IMR-90 (cell line): ENCODE results near the gene FLVCR1. TPM values are rescaled to one million over a fixed set of nuclear protein-coding genes. Genes with fewer than 3 reads are reported as not detected.

Source experiments
- ATAC-seq: fragments of 200-7000 bp; cut with Tn5 transposase; 2 replicates; pipeline ENCODE4 v1.9.1; 2020; ENCODE audit warnings: low read depth, mild to moderate bottlenecking, moderate library complexity
- BruUV-seq: library from RNA; stranded (reverse); fragments of 400-500 nt; replicated peaks from 2 replicates; lab custom pipeline; 2021; lab: Mats Ljungman, UMichigan
- CTCF ChIA-PET: fragments of 300-600 bp; formaldehyde crosslinking; extraction: SDS; loops from one replicate; lab custom pipeline; 2021; ENCODE audit warnings: antibody characterized with exemption; lab: Yijun Ruan, JAX
- POLR2A ChIA-PET: fragments of 300-600 bp; sonication (Branson Sonifier 250); formaldehyde crosslinking; loops from one replicate; lab custom pipeline; 2022; ENCODE audit warnings: antibody characterized with exemption; ENCODE audit not compliant: unreplicated experiment; lab: Charles Lee
- DNase-seq: peaks from one replicate; pipeline ENCODE4 v3.0.0; 2013
- H2AFZ ChIP-seq: replicated peaks from 2 replicates; pipeline ENCODE3; 2013; ENCODE audit warnings: low read length, mild to moderate bottlenecking; ENCODE audit not compliant: poor library complexity
- H2AK5ac ChIP-seq: 2 replicates; pipeline ENCODE4 v1.6.1; 2013; ENCODE audit warnings: low read depth, low read length, inconsistent platforms
- H2AK9ac ChIP-seq: replicated peaks from 2 replicates; pipeline ENCODE3; 2013; ENCODE audit warnings: mild to moderate bottlenecking, low read depth, low read length, moderate library complexity; ENCODE audit not compliant: poor library complexity
- H2BK120ac ChIP-seq: 2 replicates; pipeline ENCODE4 v1.6.1; 2013; ENCODE audit warnings: low read depth, low read length, inconsistent platforms
- H2BK15ac ChIP-seq: 3 replicates; pipeline ENCODE4 v1.6.1; 2013; ENCODE audit warnings: low read depth, low read length, inconsistent platforms
- H2BK20ac ChIP-seq: 2 replicates; pipeline ENCODE4 v1.6.1; 2013; ENCODE audit warnings: low read depth, mild to moderate bottlenecking, inconsistent platforms, low read length, moderate library complexity
- H2BK5ac ChIP-seq: 2 replicates; pipeline ENCODE4 v1.6.1; 2013; ENCODE audit warnings: mild to moderate bottlenecking, low read depth, low read length, inconsistent platforms; ENCODE audit not compliant: poor library complexity, severe bottlenecking
- H3K14ac ChIP-seq: replicated peaks from 2 replicates; pipeline ENCODE4 v1.6.1; 2013; ENCODE audit warnings: low read depth, low read length, inconsistent platforms
- H3K18ac ChIP-seq: 2 replicates; pipeline ENCODE4 v1.6.1; 2013; ENCODE audit warnings: low read depth, low read length, control low read depth
- H3K23ac ChIP-seq: 2 replicates; pipeline ENCODE4 v1.6.1; 2013; ENCODE audit warnings: low read depth, low read length, inconsistent platforms
- H3K27ac ChIP-seq: 2 replicates; pipeline ENCODE4 v1.5.1; 2013; ENCODE audit warnings: mild to moderate bottlenecking, control low read depth, low read length; ENCODE audit not compliant: insufficient read depth
- H3K27me3 ChIP-seq: 2 replicates; pipeline ENCODE4 v1.6.1; 2013; ENCODE audit warnings: low read length; ENCODE audit not compliant: control insufficient read depth, insufficient read depth
- H3K36me3 ChIP-seq: 2 replicates; pipeline ENCODE4 v1.6.1; 2013; ENCODE audit warnings: low read length, mixed read lengths; ENCODE audit not compliant: control insufficient read depth, insufficient read depth
- H3K4ac ChIP-seq: 2 replicates; pipeline ENCODE4 v1.6.1; 2013; ENCODE audit warnings: low read depth, low read length, inconsistent platforms
- H3K4me1 ChIP-seq: 2 replicates; pipeline ENCODE4 v1.6.1; 2013; ENCODE audit warnings: low read length, mixed read lengths; ENCODE audit not compliant: control insufficient read depth, insufficient read depth
- H3K4me2 ChIP-seq: 2 replicates; pipeline ENCODE4 v1.6.1; 2013; ENCODE audit warnings: low read depth, mild to moderate bottlenecking, control low read depth, low read length, moderate library complexity
- H3K4me3 ChIP-seq: 2 replicates; pipeline ENCODE4 v1.5.1; 2013; ENCODE audit warnings: low read depth, mild to moderate bottlenecking, control low read depth, low read length, moderate library complexity; ENCODE audit not compliant: insufficient read depth
- H3K56ac ChIP-seq: 2 replicates; pipeline ENCODE4 v1.6.1; 2013; ENCODE audit warnings: low read length, inconsistent platforms; ENCODE audit not compliant: insufficient read depth; ENCODE audit errors: extremely low read depth
- H3K79me1 ChIP-seq, 2 experiments: 2 replicates each; pipeline ENCODE4 v1.6.1; 2013; ENCODE audit warnings: low read length in 2 of 2, inconsistent platforms in 1 of 2, low read depth in 1 of 2
- H3K9ac ChIP-seq: 2 replicates; pipeline ENCODE4 v1.6.1; 2013; ENCODE audit warnings: low read depth, low read length, control low read depth
- H3K9me1 ChIP-seq: 2 replicates; pipeline ENCODE4 v1.6.1; 2013; ENCODE audit warnings: low read length, inconsistent platforms; ENCODE audit not compliant: insufficient read depth
- H3K9me3 ChIP-seq: 2 replicates; pipeline ENCODE4 v1.6.1; 2013; ENCODE audit warnings: low read length; ENCODE audit not compliant: control insufficient read depth, insufficient read depth
- H4K20me1 ChIP-seq: 2 replicates; pipeline ENCODE4 v1.6.1; 2013; ENCODE audit warnings: low read length, inconsistent platforms; ENCODE audit not compliant: insufficient read depth
- H4K5ac ChIP-seq: 2 replicates; pipeline ENCODE4 v1.6.1; 2013; ENCODE audit warnings: mild to moderate bottlenecking, low read depth, low read length, control low read depth
- H4K8ac ChIP-seq, 2 experiments: 2 replicates each; pipeline ENCODE4 v1.6.1; 2013; ENCODE audit warnings: low read depth in 2 of 2, low read length in 2 of 2, control low read depth in 1 of 2, inconsistent platforms in 1 of 2
- H4K91ac ChIP-seq: 2 replicates; pipeline ENCODE4 v1.6.1; 2013; ENCODE audit warnings: low read depth, low read length, inconsistent platforms; ENCODE audit not compliant: insufficient read depth
- CEBPB ChIP-seq: IDR thresholded peaks from 2 replicates; pipeline ENCODE4 v1.6.1; 2012; ENCODE audit warnings: low read depth, low read length, improper control_type of control experiment
- FOS ChIP-seq: fragments of 150-350 bp; IDR thresholded peaks from 2 replicates; pipeline ENCODE4 v1.6.1; 2016; ENCODE audit warnings: low read depth, low read length
- MAFK ChIP-seq: IDR thresholded peaks from 2 replicates; pipeline ENCODE4 v1.6.1; 2012; ENCODE audit warnings: low read depth, low read length, improper control_type of control experiment
- MAZ ChIP-seq: IDR thresholded peaks from 2 replicates; pipeline ENCODE4 v1.6.1; 2012; ENCODE audit warnings: low read depth, mild to moderate bottlenecking, low read length, improper control_type of control experiment, moderate library complexity, borderline replicate concordance
- MXI1 ChIP-seq: IDR thresholded peaks from 2 replicates; pipeline ENCODE4 v1.6.1; 2012; ENCODE audit warnings: low read depth, mild to moderate bottlenecking, low read length, moderate library complexity, borderline replicate concordance
- NFE2L2 ChIP-seq: fragments of 150-350 bp; IDR thresholded peaks from 2 replicates; pipeline ENCODE4 v1.6.1; 2016; ENCODE audit warnings: low read depth, mild to moderate bottlenecking, low read length
- POLR2A ChIP-seq: IDR thresholded peaks from 2 replicates; pipeline ENCODE4 v1.6.1; 2012; ENCODE audit warnings: mild to moderate bottlenecking, low read depth, low read length
- RAD21 ChIP-seq: IDR thresholded peaks from 2 replicates; pipeline ENCODE4 v1.6.1; 2012; ENCODE audit warnings: low read length, improper control_type of control experiment
- RCOR1 ChIP-seq: IDR thresholded peaks from 2 replicates; pipeline ENCODE4 v1.6.1; 2012; ENCODE audit warnings: mild to moderate bottlenecking, low read length, improper control_type of control experiment; ENCODE audit not compliant: insufficient replicate concordance
- RFX5 ChIP-seq: IDR thresholded peaks from 2 replicates; pipeline ENCODE4 v1.8.0; 2012; ENCODE audit warnings: low read depth, mild to moderate bottlenecking, low read length, moderate library complexity
- SMC3 ChIP-seq: fragments of 150-350 bp; IDR thresholded peaks from 2 replicates; pipeline ENCODE4 v1.6.1; 2016; ENCODE audit warnings: low read depth, mild to moderate bottlenecking, antibody characterized with exemption, low read length, moderate library complexity
- WGBS, 2 experiments: methylation state at CpG; one replicate each; pipeline versions ENCODE4 v1.1.5 to v1.1.7; 2013; ENCODE audit warnings: missing lambda C conversion rate in 2 of 2; ENCODE audit not compliant: insufficient read length in 1 of 2; ENCODE audit errors: extremely low coverage in 2 of 2; 5-methylcytosine and 5-hydroxymethylcytosine counted together
- dilution Hi-C: fragments of 300-500 bp; cut with HindIII; formaldehyde crosslinking; loops from one replicate; pipeline ENCODE4 v1.14.3; 2018; ENCODE audit warnings: low sequenced_read_pairs; ENCODE audit not compliant: unreplicated experiment
- in situ Hi-C: fragments of 300-500 bp; cut with MboI; formaldehyde crosslinking; loops from 3 replicates; pipeline ENCODE4 v1.14.3; 2019; ENCODE audit warnings: low sequenced_read_pairs, inconsistent platforms, mixed read lengths
- intact Hi-C: fragments of 100-400 bp; cut with micrococcal nuclease; formaldehyde crosslinking; loops from 2 replicates; pipeline ENCODE4 v1.10.0; 2022
- polyA plus RNA-seq, 3 experiments: library from polyadenylated mRNA; depleted of rRNA; stranded (reverse); fragments of >200 nt; gene quantifications; 2 replicates each; pipeline ENCODE4 v1.2.3, GENCODE V29; 2012; ENCODE audit warnings: low replicate concordance in 1 of 3
- total RNA-seq: library from RNA; depleted of rRNA; stranded (reverse); fragments of >200 nt; gene quantifications from 2 replicates; pipeline ENCODE4 v1.2.3, GENCODE V29; 2012
- TF ChIP-seq, protein P1 (sequence below): fragments of 150-350 bp; IDR thresholded peaks from 2 replicates; pipeline ENCODE4 v1.6.1; 2016; ENCODE audit warnings: low read depth, mild to moderate bottlenecking, low read length, moderate library complexity, borderline replicate concordance
- TF ChIP-seq, protein P2 (sequence below): conservative IDR thresholded peaks from 2 replicates; pipeline ENCODE4 v1.5.1; 2012; ENCODE audit warnings: mild to moderate bottlenecking, low read depth, low read length, improper control_type of control experiment

FLVCR1 gene
- total and polyA plus RNA-seq, 2 of the 4 experiments (the other 2 are of a cell fraction), result 2.4 to 3.9 TPM

DNA sequence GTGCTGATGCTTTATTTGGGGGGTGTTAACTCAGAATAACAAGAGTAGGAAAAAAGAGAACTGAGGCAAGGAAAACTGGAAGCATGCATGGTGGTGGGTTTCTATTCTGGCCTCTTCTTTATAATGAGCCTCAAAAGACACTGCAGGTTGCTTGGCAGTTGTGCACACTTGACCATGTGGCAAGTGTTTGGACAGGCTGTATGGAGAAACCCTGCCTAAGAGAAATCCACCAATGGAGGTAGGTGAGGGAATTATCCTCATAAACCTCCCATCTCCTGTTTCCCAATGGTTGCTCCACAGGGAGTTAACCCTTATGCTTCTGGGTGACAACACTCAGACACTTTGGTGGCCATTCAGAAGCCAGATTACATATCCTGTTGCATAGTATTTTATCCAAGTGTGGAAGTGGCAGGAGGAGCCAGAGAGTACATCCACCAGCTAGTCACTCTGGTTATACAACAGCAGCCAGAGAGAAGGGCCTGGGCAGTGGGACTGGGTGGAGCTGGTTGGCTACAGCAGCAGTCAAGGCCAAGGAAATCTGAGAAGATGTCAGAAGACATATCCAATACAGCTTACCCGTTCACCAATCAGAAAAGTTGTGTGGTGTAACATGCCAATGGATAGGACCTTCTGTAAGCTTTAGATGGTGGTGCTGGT is 75.9 kb downstream of the FLVCR1 start:
- Histone ChIP-seq H3K36me3 (no peaks in the 10 kb centered on the region), H2BK120ac (no peak overlapping the region), H4K91ac (no peak overlapping the region), H3K23ac (no peak overlapping the region), H3K4me1 (no peaks in the 10 kb centered on the region), H3K27me3 (peaks cover 13% of the 10 kb centered on the region), H4K8ac (no peak overlapping the region), H2AK5ac (no peak overlapping the region), H2AFZ (no peak overlapping the region), H4K20me1 (no peaks in the 10 kb centered on the region), H3K4ac (no peak overlapping the region), H3K56ac (no peak overlapping the region), H4K5ac (no peak overlapping the region), H2BK15ac (no peak overlapping the region), H3K9me1 (no peaks in the 10 kb centered on the region), H2AK9ac (no peak overlapping the region), H3K18ac (no peak overlapping the region), H3K4me2 (no peak overlapping the region), H3K27ac (no peak overlapping the region), H3K9ac (no peak overlapping the region), H3K14ac (no peak overlapping the region), H3K9me3 (peaks cover under 1% of the 10 kb centered on the region; the same call in 1 of the 2 replicates), H3K4me3 (no peak overlapping the region), H3K79me1 (no peaks in the 10 kb centered on the region), H2BK20ac (no peak overlapping the region), H2BK5ac (no peak overlapping the region)
- dilution Hi-C loops, result no loop called here
- ATAC-seq, result no peak
- no CpG with 5 or more reads among the region's 1 CpG for WGBS, 2 experiments
- ChIA-PET POLR2A (no interaction called here), CTCF (no interaction called here)
- no TSS peak for BruUV-seq
- intact Hi-C loops, result no loop called here
- in situ Hi-C loops, result no loop called here
- TF ChIP-seq FOS (no peak), MXI1 (no peak), RCOR1 (no peak), POLR2A (no peak), NFE2L2 (no peak), RFX5 (no peak), CEBPB (no peak), MAFK (no peak), MAZ (no peak), RAD21 (no peak), SMC3 (no peak)
- TF ChIP-seq, protein P1, sequence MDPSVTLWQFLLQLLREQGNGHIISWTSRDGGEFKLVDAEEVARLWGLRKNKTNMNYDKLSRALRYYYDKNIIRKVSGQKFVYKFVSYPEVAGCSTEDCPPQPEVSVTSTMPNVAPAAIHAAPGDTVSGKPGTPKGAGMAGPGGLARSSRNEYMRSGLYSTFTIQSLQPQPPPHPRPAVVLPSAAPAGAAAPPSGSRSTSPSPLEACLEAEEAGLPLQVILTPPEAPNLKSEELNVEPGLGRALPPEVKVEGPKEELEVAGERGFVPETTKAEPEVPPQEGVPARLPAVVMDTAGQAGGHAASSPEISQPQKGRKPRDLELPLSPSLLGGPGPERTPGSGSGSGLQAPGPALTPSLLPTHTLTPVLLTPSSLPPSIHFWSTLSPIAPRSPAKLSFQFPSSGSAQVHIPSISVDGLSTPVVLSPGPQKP, result no peak
- TF ChIP-seq, protein P2, sequence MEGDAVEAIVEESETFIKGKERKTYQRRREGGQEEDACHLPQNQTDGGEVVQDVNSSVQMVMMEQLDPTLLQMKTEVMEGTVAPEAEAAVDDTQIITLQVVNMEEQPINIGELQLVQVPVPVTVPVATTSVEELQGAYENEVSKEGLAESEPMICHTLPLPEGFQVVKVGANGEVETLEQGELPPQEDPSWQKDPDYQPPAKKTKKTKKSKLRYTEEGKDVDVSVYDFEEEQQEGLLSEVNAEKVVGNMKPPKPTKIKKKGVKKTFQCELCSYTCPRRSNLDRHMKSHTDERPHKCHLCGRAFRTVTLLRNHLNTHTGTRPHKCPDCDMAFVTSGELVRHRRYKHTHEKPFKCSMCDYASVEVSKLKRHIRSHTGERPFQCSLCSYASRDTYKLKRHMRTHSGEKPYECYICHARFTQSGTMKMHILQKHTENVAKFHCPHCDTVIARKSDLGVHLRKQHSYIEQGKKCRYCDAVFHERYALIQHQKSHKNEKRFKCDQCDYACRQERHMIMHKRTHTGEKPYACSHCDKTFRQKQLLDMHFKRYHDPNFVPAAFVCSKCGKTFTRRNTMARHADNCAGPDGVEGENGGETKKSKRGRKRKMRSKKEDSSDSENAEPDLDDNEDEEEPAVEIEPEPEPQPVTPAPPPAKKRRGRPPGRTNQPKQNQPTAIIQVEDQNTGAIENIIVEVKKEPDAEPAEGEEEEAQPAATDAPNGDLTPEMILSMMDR, result no peak
- DNase-seq, result no peak
